GM18861 (cell line): ENCODE data around the gene CLSTN2.
A peak's percentile ranks its signal among the peaks of the same experiment; 100 is the strongest.

Experiments used
- ATAC-seq: cut with Tn5 transposase; IDR thresholded peaks from one replicate; pipeline ENCODE4 v1.9.1; 2021; ENCODE audit not compliant: unreplicated experiment

The CLSTN2 gene

DNA sequence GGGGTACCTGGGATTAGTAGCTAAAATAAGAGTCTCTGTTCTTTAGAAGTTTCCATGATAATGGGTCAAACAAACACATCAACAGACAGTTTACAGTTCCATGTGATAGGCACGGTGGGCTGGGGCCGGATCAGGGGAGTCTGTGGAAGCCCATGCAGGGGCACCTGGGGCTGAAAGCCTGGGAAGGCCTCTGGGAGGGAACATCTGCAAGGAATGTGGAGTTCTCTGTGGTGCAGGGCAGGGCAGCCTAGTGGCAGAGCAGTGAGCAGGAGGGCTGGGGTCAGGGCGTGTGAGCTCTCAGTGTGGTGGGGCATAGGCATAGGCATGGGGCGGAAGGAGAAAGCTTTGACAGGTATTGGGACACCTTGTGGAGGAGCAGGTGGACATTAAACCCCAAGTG is 535.2 kb downstream of the CLSTN2 start:
- ATAC-seq: no peak

DNA sequence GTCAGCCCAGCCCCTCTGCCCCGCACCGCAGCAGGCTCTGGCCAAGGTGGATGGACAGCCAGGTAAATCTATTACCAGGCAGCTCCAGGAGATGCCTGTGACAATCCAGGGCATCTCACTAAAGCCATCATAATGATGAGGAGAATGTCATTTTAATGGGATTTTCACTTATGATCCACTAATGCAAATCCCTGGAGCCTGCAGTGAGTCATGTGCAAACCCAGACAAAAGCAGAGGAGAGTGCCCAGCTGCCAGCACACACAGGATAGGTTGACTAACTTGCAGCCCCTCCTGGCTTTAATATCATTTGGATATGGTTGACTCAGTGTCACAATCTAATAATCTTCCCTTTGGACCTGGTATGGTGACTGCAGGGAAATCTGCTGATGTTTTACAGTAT is 536.0 kb downstream of the CLSTN2 start:
- no peak for ATAC-seq

DNA sequence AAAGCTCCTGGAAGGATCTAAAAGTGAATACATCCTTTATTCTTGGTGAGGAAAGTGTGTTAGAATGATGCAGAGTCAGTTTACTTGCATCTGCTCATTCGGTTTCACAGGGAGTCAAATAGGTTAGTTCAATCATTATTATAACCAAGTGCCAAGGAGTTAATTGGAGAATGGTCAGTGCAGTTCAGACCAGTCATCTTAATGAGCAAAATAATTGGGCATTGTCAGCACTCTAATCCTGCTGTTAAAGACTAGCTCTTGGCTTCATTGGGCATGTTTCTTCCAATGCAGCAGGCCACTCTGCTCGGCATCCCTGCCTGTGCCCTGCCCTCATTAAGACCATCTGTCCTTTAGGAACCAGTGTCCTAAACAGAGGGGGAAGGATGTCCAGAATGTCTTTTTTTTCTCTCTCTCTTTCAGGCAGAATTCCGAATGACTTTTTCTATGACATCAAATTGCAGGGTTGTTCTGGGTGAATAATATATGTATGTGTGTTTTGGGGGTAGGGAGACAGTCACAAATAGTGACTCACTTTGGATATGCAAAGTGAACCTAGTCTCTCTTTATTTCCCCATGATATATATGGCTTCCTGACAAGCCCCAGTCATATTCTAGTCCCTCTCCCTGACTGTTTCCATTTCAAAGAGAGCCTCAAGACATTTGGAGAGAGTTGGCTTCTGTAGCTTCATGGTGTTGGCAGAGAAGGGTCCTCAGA is 537.5 kb downstream of the CLSTN2 start:
- no peak for ATAC-seq

DNA sequence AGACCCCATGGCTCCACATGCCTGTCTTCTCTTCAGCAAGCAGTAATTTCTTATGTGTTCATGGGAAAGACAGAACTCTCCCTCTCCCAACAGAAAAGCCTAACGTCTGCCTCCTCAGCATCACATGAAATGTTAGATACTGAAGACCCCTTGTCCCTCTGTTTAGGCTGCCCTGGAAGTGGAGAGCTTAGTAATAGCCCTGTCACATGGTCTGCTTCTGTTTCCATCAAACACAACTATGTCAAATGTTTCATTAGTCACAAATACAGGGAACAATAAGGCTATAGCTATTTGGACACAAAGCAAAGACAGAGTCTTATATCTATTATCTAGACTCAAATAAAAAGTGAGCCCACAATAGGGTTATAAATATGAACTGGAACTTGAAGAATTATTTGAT is 552.6 kb downstream of the CLSTN2 start:
- ATAC-seq: no peak

DNA sequence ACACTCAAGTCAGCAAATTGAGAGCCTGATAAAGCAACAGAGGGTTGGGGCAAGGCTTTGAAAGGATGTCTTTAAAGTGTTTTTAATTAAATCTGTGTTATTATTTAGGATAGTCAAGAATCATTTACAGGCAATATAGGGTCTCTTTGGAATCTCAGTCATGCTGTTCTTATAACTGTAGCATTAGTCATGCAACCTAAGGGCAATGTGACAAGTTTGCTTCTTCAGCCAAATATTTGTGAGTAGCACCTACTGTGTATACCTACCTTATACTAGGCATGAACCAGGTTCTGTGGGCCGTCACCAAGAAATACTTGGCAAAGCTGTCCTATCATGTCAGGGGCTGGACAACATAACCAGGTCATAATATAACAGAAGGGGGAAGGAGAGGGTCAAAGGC is 558.3 kb downstream of the CLSTN2 start:
- no peak for ATAC-seq

DNA sequence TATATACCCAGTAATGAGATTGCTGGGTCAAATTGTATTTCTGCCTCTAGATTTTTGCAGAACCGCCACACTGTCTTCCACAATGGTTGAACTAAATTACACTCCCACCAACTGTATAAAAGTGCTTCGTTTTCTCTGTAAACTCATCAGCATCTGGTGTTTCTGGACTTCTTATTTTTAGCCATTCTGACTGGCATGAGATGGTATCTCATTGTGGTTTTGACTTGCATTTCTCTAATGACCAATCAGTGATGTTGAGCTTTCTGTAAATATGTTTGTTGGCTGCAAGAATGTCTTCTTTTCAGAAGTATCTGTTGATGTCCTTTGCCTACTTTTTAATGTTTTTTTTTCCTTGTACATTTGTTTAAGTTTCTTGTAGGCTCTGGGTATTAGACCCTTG is 560.0 kb downstream of the CLSTN2 start:
- ATAC-seq: no peak

DNA sequence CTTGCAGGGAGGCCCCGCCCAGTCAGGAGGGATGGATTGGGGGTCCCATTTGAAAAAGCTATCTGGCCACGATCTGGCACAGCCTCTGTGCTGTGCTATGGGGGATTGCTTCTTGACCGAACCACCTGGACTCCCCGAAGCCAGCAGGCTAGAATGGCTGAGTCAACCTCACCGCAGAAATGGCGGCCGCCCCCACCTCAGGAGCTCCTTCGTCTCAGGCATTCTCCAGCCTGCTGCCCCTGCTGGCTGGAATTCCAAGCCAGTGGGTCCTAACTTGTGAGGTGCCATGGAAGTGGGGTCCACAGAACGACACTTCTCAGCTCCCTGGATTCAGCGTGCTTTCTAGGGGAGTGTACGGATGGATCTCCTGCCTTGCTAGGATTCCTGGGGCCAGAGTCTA is 562.3 kb downstream of the CLSTN2 start:
- ATAC-seq: no peak

DNA sequence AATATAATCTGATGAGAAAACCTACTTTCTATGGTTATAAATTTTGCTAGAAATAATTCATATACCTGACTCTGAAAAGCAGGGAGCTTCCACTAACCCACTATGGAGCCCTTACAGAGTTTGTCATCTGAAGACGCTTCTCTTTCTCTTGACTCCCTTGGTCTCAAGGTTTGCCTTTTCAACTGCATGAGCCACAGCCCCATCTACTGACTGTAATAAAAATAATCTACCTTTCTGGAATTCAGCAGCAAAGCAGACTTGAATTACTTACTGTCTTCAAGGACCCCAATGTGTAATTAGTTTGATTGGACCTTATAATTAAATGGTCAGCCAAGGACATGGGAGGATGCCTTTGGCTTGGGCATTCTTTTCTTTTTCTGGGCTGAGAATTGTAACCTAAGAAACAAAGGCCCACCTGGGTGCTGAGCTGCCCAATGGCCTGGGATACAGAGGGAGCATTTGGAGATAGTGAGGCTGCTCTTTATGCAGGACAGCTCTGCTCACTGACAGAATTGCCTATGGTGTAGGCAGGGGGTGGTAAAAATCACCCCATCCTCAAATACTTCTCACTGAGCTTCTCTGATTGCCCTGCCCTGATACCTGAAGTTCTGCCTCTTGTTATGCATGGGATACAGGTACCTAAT is 564.3 kb downstream of the CLSTN2 start:
- no peak for ATAC-seq

DNA sequence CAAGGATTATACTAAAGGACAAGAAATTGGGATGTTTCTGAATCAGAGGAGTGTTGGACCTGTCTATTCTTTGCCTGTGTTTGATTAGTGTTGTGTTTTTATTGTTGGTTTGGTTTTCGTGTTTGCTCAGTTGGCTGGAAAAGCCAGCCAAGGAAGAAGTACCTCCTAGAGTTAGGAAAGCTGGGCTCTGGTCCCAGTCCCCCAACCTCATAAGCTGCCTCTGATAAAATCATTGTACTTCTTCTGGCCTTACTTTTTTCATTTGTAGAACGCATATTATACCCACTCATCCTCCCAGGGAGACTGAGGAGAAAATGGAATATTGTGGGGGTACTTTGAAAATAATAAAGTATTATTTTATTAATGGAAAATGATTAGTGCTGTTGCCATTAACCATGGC is 565.5 kb downstream of the CLSTN2 start:
- no peak for ATAC-seq

DNA sequence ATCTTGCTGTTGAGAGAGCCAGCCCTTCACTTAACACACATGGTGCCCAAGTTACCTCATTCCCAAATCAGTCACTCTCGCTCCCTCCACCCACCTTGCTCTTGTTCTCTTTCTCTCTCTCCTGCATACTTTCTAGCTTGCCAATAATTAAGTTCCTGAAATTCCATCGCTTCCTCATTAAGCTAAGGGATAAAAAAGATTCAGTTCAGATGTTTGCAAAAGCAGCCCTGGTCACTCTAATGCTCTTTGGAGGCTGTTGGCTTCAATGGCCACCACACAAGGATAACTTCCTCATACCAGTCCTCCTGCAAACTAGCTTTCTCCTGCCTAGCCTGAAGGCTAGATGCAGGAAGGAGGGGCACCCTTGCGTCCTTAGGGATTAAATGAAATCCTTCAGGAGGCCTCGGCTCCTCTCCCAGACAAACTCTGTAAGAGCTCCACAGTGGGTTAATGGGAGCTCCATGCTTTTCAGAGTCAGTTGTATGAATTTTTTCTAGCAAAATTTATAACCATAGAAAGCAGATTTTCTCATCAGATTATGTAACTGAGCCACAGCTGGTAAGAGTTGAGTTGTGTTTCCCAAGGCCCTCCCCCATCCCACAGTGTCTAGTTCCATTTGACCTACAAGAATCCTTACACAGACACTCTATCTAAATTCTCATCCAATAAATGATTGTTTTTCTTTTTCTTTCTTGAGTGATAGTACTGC is 566.2 kb downstream of the CLSTN2 start:
- ATAC-seq: no peak

DNA sequence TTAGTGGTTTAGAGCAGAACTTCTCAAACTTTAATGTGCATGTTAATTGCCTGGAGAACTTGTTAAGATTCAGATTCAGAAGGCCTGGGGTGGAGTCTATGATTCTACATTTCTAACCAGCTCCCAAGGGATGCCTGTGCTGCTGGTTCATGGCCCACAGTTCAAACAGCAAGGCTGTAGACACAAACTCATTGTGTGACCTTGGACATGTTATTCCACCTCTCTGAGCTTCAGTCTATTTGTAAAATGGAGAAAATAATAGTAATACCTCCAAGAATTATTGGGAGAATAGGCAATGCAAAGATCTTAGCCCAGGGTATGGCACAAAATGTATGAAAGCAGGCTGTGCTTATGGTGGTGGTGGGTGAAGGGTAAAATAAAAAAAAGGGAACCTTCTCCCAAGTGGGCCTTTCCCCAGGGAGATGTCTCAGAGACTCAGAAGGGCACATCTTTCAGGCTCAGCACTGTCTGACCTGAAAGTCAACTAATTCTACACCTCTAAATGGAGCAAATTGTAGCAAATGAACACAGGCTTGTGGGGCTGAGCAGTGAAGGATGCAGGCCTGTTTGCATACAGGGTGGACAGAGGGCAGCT is 566.9 kb downstream of the CLSTN2 start:
- ATAC-seq: no peak

DNA sequence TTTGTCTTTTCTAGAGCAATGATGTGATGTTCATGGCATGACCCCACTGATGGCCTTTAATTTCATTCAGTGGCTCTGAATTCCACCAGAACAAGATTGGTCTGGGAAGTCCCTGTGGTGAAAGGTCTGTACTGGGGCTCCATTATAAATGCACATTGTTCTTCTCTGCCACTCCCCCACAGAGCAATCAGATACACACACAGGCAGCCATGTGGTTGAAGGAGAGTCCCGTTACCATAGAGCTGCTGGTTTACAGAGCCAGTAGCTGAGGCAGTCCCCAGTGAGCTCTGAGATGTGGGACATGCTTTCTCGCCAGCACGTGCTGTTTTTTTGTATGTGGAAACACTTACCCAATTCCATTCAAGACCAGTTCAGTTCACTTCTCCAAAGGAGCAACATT is 570.2 kb downstream of the CLSTN2 start:
- ATAC-seq: peak; percentile 75

DNA sequence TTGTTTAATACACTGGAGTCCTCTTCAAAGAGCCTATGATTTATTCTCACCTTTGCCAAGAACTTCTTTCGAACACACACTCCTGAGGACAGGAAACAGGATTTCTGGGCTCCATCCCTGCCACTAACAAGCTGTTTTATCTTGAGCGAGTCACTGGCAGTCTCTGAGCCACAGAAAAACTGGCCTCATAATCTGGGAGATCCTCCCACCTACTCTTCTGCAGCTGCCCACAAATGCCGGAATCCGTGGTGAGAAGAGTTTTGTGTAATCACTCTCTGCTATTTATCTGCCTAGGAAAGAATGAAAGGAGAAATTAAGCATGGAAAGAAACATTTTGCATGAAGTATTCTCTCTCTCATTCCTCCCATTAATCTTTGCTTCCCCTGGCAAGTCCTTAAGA is 570.9 kb downstream of the CLSTN2 start:
- ATAC-seq: no peak

DNA sequence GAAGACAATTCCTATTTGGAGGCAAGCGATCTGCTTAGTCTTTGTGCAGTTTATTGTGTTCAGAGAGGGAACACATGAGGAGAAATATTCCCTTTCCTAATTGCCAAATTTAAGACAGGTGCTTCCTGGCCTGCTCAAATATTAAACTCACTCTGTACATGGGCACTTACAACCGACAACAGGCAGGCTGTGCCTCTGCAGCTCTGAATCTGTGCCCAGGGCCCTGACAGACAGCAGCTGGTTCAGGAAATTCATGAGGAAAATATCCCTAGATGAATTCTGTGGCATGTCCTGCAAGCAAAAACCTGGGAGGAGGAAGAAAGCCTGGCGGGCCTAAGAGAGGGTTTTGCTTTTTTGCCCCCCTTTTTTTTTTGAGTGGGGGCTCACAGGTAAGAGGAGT is 573.6 kb downstream of the CLSTN2 start:
- ATAC-seq: no peak

DNA sequence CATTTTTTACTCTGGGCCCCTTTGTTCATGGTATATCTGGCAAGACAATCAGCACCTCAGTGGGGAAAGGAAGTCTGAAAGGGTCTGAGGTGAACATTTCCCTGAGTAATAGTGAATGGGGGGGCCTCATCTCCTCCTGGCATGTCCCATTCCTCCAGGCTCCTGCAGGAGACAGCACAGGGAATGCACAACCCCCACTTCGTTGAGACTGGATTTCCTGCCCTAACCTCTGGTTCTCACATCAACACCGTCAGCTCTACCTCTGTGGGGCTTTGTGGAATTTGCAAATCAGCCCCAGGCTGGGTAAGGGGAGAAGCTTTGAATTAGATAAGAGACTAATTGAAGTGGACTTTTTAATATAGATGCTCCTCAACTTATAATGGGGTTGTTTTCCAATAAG is 574.5 kb downstream of the CLSTN2 start:
- no peak for ATAC-seq

DNA sequence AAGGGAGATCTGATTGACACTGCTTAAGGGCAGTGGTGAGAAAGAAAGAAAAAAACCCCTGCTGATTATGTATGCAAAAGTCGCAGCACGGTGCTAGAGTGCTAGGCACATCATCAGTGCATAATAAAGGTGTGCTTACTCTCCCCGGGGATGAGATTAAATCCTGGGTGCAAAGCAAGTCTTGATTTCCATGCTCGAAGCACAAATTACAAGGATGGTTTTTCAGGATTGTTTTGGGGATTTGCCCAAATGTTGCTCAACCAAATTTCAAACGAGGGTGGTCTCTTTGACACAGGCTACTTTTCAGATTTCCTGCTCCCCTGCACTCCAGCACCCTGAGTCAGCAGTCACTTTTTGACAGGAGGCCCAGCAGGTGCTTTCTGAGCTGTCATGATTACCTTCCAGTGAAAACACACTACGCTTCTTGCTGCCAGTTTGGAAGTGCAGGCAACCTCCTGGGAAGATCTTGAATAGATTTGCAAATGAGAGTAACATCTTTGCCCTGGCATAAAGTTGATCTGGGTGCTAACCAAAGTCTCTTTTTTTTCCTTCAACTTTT is 575.4 kb downstream of the CLSTN2 start:
- ATAC-seq: no peak

DNA sequence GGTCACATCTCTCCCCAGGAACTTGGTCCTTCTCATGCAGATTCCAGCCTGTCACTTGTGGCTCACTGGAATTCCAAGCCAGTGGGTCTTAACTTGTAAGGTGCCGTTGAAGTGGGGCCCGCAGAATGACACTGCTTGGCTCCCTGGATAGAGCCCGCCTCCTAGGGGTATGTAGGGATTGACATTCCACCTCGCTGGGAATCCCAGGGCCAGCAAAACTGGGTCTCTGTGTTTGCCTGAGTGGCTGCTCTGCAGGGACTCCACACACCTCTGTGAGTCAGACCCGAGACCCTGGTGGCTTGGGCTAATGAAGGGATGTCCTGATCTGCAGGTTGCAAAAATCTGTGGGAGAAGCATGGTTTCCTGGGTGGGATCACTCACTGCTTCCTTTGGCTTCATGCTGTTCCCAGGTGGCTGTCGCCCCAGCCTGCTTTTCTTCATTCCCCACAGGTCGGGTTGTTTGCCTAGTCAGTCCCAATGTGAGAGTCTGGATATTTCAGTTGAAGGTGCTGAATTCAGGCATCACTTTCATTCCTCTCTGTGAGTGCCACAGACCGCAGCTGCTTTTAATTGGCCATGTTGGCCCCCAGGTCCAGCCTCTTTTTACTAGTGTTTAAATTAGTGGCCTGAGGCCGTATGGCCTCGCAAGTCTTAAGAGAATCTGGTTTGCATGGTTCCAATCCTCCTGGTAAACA is 586.9 kb downstream of the CLSTN2 start:
- ATAC-seq: no peak

DNA sequence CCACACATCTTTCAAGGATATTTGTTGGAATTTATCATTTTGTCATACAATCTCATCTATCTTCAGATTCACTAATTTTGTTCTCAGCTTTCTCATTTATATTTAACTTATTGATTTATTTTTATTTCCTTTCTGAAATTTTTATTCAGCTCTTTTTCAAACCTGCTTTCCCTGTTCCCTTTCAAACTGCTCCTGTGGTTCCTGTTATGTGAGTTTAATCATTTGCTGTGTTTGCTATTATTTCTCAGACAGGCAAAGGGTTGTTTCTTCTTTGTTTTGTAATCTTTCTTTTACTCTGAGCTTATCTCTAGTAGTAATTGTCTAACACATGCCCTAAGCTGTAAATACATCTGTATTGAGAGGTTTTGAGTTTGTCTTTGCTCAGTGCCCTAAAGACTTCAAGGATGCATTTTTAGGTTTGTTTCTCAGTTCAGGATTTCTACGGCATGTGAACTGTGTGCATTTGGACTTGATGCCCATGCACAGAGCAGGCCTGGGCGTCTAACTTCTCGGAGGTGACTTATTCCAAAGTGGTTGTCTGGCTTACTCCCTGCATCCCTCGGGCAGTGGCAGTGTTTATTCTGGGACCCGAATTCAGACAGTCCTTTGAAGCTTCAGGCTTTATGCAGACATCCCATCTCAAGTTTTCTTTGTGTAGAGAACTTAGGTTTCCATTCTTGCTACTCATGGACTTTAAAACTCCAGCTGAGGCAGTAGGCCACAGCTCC is 587.8 kb downstream of the CLSTN2 start:
- ATAC-seq: no peak

DNA sequence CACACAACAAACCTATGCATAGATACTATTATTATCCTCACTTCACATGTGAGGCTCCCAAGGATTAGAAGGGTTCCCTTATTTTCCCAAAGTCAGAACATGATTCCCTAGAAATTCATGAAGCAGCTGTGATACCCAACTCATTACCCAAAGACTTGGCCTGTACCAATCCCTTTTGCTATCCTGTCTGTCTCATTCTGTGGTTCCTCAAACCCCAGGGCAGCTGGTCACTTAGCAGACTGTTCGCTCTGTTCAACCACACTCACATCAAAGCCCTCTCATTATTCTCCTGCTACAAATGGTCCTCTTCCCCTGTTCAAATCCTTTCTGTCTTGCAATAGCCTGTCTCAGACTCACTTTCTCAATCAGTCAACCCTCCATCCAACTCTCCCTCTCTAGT is 588.6 kb downstream of the CLSTN2 start:
- ATAC-seq: no peak

DNA sequence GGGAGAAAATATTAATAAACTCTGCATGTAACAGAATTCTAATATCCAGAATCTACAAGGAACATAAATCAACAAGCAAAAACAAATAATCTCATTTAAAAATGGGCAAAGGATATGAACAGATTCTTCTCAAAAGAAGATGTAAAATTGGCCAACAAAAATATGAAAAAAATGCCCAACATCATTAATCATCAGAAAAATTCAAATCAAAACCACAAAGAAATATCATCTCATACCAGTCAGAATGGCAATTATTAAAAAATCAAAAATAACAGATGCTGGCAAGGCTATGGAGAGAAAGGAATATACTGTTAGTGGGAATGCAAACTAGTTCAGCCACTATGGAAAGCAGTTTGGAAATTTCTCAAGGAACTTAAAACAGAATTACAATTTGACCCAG is 592.2 kb downstream of the CLSTN2 start:
- ATAC-seq: no peak
